Activated CD4-positive, alpha-beta T cell treated with anti-CD3 and anti-CD28 coated beads, Interleukin-2, amount 50 U/mL, for 24 hours (primary cell): Measurements from ENCODE around the gene ELANE.
"Not testable (repeated sequence)": the region's sequence is repeated elsewhere in the genome, so short reads cannot be mapped to it uniquely, and the experiment has no call there.

Source experiments
- DNase-seq, 2 donors: peaks; one replicate each; pipeline ENCODE4 v3.0.0-alpha.2; 2020; ENCODE audit warnings: low read depth in 1 of 2, low spot score in 1 of 2

Gene ELANE

GRCh38 chr19:842802-843179, 9.3 kb upstream of the ELANE start:
- DNase-seq = not testable (repeated sequence)

DNA sequence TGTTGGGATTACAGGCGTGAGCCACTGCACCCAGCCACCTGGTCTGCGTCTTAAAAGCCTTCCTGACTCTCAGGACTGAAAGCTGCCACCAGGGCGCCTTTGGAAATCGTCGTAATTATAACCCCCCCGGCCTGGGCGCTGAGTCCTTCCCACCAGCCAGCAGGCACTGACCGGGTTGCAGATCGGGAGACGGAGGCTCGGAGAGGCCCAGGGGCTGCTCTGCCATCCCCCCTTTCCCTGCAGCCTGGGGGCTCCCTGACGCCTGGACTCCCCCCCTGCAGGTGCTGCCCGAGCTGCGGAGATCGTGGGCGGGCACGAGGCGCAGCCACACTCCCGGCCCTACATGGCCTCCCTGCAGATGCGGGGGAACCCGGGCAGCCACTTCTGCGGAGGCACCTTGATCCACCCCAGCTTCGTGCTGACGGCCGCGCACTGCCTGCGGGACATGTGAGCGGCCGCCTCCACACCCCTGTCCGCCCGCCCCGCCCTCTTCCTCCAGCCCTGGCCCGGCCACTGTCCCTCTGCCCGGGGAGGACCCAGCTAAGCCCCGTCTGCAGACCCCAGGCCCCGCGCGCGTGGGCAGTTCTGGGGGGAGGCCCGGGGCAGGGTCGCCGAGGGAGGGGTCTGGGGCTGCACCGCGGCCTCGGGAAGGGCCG, 8.8 kb upstream of the ELANE start:
- no peak for DNase-seq

DNA sequence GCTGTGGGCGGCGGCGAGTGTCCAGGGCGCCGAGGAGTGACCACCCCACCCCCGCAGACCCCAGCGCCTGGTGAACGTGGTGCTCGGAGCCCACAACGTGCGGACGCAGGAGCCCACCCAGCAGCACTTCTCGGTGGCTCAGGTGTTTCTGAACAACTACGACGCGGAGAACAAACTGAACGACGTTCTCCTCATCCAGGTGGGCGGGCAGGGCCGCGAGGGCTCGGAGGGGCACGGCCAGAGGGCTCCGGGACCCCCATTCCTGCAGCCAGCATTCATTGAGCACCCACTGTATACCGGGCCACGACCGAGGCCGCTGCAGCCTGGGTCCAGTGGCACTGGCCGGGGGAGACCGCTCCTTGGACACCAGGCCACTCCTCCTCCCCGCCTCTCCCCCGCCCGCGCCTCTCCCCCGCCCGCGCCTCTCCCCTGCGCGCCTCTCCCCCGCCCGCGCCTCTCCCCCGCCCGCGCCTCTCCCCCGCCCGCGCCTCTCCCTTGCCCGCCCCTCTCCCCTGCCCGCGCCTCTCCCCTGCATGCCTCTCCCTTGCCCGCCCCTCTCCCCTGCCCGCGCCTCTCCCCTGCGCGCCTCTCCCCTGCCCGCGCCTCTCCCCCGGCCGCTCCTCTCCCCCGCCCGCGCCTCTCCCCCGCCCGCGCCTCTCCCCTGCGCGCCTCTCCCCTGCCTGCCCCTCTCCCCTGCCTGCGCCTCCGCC, 8.1 kb upstream of the ELANE start:
- no peak for DNase-seq

GRCh38 chr19:844546-844971, 7.5 kb upstream of the ELANE start:
- no peak for DNase-seq

DNA sequence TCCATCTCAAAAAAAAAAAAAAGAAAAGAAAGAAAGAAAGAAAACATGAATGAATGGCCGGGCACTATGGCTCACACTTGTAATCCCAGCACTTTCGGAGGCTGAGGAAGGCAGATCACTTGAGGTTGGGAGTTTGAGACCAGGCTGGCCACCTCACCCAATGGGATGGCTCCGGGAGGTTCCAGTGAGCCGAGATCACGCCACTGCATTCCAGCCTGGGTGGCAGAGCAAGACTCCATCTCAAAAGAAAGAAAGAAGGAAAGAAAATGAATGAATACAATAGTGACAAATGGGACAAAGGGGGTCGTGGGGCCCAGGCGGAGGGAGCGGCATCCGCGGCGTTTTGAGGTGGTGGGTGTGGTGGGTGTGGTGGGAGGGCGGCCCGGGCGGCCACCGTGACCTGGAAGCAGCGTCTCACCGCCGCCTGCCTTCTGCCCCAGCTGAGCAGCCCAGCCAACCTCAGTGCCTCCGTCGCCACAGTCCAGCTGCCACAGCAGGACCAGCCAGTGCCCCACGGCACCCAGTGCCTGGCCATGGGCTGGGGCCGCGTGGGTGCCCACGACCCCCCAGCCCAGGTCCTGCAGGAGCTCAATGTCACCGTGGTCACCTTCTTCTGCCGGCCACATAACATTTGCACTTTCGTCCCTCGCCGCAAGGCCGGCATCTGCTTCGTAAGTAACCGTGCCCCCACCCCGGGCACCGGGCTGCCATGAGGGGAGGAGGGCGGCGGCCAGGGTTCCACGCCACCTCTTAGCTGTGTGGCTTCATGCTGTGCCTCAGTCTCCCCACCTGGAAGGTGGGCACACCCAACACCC, 6.2 kb upstream of the ELANE start:
- no peak for DNase-seq

DNA sequence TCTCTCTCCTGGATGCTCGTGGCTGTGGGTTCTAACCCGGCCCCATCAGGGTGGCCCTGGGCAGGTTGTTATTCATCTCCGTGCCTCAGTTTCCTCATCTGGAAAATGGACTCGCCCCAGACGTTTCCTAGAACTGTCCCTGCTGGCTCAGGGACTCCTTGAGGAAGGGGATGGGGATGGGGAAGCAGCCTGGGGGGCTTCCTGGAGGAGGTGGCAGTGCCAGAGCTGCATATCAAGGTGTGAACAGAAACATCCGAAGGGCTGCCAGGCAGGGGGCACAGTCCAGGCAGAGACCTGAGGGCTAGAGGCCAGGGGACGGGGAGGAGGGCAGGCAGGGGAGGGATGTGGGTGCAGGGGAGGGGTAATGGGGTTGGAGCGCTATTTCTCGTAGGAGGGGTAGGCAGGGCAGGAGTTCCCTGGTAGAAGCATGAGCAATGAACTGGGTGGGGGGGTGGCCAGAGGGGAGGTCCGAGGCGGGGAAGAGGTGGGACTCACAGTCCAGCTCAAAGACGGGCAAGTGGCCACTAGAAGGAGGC, 3.6 kb upstream of the ELANE start:
- DNase-seq = no peak

- not testable (repeated sequence) for DNase-seq
These were observed 2.9 kb upstream of the ELANE start for GRCh38 chr19:849195-849594.

- DNase-seq = no peak
These were observed 1.7 kb upstream of the ELANE start for GRCh38 chr19:850221-850978.

DNA sequence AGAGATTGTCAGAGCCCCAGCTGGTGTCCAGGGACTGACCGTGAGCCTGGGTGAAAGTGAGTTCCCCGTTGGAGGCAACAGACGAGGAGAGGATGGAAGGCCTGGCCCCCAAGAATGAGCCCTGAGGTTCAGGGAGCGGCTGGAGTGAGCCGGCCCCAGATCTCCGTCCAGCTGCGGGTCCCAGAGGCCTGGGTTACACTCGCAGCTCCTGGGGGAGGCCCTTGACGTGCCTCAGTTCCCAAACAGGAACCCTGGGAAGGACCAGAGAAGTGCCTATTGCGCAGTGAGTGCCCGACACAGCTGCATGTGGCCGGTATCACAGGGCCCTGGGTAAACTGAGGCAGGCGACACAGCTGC, 1.1 kb upstream of the ELANE start:
- DNase-seq = no peak

DNA sequence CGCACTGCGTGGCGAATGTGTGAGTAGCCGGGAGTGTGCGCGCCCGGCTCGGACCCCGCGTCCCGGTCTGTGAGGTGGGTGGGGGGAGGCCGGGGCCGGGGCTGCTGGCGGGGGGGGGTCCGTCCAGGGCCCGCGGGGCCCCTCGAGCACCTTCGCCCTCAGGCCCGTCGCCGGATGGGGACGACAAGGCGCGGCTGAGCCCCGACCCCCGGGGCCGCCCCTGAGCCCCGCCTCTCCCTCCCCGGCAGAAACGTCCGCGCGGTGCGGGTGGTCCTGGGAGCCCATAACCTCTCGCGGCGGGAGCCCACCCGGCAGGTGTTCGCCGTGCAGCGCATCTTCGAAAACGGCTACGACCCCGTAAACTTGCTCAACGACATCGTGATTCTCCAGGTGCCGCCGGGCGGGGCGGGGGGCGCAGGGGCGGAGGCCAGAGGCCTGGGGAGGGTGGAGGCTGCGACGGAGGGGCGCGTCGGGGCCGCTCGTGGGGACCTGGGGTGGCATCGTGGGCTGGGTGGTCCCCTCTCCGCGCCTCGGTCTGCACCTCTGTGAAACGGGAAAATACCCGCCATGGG, 997 bp downstream of the ELANE start:
- DNase-seq = no peak

DNA sequence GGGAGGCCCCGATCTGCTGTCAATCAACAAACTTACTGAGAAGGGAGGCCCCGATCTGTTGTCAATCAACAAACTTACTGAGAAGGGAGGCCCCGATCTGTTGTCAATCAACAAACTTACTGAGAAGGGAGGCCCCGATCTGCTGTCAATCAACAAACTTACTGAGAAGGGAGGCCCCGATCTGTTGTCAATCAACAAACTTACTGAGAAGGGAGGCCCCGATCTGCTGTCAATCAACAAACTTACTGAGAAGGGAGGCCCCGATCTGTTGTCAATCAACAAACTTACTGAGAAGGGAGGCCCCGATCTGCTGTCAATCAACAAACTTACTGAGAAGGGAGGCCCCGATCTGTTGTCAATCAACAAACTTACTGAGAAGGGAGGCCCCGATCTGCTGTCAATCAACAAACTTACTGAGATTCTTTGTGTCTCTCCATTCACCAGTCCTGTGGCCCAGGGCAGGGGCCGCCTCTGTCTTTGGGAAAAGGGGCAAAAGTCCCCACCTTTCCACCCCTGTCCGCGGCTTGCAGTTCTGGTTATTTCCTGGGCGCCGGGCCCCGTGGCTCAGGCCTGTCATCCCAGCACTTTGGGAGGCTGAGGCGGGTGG, 1.6 kb downstream of the ELANE start:
- DNase-seq = not testable (repeated sequence)

DNA sequence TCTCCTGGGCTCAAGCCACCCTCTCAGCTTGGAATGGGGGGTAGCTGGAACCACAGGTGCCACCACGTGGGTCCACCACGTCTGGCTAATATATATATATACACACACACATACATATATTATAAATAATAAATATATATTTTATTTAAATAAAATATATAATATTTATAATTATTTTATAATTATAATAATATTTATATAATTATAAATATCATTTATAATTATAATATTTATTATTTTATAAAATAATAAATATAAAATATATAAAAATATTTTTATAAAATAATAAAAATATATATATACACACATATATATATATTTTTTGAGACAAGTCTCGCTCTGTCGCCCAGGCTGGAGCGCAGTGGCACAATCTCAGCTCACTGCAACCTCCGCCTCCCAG, 2.4 kb downstream of the ELANE start:
- DNase-seq = no peak

DNA sequence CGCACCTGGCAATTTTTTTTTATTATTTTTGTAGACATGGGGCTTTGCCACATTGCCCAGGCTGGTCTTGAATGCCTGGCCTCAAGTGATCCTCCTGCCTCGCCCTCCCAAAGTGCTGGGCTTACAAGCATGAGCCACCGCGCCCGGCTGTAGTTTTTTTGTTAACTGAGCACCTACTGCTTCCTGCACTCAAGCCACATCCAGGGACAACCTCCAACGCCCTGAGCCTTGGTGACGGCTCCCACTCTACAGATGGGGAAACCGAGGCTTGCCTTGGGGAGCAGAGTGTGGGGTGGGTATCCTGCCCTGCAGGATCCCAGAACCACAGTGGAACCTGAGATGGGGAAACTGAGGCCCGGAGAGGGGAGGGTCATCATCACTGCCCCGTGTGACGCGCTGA, 3.0 kb downstream of the ELANE start:
- DNase-seq = no peak

- no peak for DNase-seq
These were observed 3.5 kb downstream of the ELANE start for GRCh38 chr19:855566-856120.

GRCh38 chr19:858284-858683, 6.2 kb downstream of the ELANE start:
- no peak for DNase-seq

GRCh38 chr19:858868-859843, 7.1 kb downstream of the ELANE start, which contains the start of gene CFD:
Gene CFD, plus strand, starts transcription at chr19:859664. Its CDS starts 26 bp downstream, at chr19:859690.
- no peak for DNase-seq

GRCh38 chr19:861141-861755, 9.1 kb downstream of the ELANE start:
- DNase-seq = no peak
